COR-L47 (cell line): ENCODE results near the gene AADACL4.
"Not testable (repeated sequence)": the region's sequence is repeated elsewhere in the genome, so short reads cannot be mapped to it uniquely, and the experiment has no call there.

Source experiments
- DNase-seq: peaks from one replicate; lab custom pipeline; 2025; lab: John Stamatoyannopoulos, UW

AADACL4 gene

DNA sequence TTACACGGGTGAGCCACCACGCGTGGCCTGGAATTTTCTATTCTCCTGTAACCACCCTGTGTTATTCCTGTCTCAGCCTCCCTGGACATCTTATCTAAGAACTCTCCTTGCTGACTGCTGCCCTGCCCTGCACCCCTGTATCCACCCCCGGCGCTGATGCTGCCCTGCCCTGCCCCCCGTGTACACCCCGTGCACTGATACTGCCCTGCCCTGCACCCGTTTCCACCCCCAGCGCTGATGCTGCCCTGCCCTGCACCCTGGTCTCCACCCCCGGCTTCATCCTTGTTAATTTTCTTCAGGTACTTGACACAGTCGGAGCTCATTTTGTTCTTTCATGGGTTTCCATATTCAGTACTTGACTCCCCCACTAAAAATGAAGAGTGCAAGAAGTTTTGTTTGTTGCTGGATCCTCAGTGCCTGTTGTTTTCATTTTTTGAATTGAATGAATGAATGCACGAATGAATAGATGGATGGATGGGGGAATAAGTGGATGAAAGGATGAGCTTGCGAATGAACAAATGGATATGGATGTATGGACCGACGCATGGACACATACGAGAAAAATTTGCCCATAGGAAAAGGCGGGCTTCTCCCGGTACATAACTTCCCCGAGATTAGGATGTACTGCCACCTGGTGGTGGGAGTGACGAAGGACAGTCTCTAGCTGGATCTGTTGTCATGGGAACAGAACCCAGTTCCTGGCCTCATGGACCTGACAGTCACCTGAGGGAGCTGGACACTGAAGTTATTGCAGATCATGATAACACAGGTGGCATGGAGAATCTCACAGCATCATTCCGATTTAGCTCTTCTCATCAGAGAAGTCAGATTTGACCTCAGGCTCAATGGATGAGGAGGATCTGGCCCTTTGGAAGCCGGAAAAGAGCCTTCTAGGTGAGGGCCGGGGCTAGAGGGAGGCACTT is 14.9 kb downstream of the AADACL4 start:
- DNase-seq: peak; percentile 73

DNA sequence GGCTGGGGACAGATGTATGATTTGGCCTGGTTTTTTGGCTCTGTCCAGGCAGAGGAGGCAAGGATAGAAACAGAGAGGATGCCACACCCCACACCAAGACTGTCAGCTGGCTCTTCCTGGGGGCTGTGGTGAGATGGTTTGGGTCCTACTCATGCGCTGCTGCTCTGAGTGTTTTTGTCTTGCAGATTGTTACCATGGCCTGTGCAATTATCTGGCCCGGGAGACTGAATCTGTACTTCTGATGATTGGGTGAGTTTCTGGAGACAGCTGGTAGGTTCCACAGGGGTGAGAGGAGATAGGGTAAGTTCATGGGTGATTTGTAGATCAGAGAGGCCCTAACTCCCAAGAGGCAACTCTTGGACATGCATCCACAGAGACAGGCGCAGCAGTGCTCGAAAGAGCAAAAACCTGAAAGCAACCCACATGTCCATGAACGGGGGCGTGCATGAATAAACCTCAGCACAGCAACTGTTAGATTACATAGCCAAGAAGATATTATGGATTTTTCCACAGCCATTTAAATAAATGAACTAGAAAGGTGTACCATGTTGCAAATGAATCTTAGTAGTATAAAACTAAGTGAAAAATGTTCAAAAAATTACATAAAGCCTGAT is 17.8 kb downstream of the AADACL4 start:
- no peak for DNase-seq

DNA sequence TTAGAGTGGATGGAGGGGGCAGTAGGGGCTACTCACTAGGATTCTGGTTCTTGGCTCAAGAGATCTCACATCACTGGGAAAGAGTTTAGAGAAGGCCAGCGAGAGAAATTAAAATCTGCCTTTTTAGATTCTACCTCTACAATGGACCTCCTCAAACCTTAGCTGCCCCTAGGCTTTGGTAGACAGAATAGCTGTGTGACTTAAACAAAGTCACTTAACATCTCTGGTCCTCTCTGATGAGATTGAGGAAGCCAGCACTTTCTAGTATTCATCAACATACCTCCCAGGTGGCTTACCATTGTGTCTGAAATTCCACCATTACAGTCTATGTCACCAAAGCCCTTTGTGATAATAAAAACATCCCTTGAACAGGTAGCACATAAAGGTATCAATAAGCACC is 18.7 kb downstream of the AADACL4 start:
- DNase-seq: no peak

DNA sequence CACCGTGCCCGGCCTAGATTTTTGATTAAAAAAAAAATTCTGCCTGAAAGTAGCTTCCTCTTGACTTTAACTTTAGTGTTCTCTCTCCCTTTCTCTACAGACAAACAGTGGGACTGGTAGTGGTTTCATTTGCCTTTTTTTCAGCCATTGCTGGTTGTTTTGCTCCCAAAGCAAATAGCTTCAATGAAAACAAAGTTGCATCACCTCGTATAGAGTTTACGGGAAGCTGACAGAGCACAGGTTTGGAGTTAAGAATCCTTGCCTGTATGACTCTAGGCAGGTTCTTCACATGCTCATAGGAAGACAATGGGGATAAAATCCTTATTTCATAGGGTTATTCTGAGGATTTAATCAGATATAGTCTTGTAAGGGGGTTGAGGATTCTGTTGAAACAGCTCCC is 21.6 kb downstream of the AADACL4 start:
- DNase-seq: no peak

DNA sequence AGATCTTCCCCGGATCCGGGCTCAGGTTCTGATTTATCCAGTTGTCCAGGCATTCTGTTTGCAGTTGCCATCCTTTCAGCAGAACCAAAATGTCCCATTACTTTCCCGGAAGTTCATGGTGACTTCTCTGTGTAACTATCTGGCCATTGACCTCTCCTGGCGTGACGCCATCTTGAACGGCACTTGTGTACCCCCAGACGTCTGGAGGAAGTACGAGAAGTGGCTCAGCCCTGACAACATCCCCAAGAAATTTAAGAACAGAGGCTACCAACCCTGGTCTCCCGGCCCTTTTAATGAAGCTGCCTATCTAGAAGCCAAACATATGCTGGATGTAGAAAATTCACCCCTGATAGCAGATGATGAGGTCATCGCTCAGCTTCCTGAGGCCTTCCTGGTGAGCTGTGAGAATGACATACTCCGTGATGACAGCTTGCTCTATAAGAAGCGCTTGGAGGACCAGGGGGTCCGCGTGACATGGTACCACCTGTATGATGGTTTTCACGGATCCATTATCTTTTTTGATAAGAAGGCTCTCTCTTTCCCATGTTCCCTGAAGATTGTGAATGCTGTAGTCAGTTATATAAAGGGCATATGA is 22.4 kb downstream of the AADACL4 start:
- DNase-seq: no peak

DNA sequence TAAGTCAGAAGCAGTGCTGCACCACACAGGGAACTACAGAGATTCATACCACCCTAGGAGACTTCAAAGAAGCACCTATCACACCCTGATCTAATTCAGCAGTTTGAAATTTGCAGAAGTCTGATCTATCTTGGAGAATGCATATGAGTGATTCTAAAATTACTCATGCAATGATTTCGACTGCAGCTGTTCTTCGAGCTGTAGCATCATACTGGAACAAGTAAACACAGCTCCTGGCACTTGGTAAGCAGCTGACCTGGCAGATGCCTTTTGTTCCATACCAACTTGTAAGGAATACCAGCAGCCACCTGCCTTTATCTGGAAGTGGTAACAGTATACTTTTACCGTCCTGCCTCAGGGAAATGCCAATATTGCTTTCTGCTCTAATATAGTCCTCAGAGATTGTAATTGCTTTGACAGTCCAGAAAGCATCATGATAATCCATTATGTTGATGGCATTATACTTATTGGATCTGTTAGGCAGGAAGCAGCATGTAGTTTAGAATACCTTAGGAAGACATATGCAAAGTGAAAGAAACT is 25.7 kb downstream of the AADACL4 start:
- DNase-seq: no peak

DNA sequence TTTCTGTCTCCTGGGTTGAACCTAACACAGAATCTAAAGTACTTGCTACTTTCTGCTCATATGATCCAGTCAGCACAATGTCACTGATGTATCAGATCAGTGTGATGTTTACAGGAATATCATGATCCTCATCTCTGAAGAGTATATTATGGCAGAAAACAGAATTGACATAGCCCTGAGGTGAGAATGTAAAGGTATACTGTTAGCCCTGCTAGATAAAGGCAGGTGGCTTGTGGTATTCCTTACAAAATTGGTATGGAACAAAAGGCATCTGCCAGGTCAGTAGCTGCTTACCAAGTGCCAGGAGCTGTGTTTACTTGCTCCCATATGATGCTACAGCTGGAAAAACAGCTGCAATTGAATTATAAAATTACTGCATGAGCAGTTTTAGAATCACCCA is 30.5 kb downstream of the AADACL4 start:
- no peak for DNase-seq

DNA sequence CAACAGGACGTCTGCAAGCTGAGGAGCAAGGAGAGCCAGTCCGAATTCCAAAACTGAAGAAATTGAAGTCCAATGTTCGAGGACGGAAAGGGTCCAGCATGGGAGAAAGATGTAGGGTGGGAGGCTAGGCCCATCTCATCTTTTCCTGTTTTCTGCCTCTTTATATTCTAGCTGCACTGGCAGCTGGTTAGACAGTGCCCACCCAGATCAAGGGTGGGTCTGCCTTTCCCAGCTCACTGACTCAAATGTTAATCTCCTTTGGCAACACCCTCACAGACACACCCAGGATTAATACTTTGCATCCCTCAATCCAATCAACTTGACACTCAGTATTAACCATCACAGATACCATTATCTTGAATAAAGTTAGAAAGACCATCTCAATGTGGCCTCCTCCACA is 32.2 kb downstream of the AADACL4 start:
- DNase-seq: not testable (repeated sequence)

DNA sequence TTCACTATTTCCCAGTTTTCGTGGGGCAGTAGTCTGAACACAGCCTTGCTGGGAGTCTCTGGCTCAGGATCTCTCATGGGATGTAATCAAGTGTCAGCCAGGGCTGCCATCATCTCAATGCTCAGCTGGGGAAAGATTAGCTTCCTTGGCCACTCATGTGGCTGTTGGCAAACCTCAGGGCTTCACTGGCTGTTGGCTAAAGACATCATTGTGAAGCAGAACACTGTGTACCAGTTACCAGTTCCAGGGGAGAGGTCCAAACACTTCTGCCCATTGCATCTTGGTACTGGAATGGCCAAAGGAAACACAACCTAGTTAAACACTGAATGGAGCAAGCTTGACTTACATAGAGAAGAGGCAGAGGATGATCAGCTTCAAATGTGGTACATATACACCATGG is 33.7 kb downstream of the AADACL4 start:
- no peak for DNase-seq

DNA sequence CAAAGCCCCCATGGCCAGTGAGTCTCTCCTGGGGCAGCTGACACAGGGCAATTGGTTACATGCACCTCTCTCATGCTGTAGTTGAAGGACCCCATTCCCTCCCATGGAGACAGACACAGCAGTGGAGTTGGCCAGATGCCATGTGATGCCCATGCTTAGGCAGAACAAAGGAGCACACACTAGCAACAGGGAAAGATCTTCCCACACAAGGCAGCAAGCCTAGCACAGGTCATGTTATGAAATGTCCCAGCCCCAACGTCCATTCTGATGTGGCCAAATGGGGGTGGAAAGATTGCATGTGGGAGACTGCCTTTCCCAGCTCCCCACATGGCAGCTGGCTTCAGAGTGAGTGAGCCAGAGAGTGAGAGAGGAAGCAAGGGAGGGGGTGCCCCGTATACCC is 34.5 kb downstream of the AADACL4 start:
- DNase-seq: no peak

DNA sequence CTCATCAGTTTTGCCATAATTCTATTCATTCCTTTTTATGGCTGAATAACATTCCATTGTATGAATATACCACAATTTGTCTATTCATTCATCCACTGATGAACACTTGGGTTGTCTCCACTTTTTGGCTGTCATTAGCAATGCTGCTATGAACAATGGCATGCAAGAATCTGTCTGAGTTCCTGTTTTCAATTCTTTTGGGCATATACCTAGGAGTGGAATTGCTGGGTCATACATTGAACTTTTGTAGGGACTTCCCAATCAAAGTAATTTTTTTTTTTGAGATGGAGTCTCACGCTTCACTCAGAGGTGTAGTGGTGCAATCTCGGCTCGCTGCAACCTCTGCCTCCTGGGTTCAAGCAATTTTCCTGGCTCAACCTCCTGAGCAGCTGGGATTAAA is 34.9 kb downstream of the AADACL4 start:
- DNase-seq: no peak

DNA sequence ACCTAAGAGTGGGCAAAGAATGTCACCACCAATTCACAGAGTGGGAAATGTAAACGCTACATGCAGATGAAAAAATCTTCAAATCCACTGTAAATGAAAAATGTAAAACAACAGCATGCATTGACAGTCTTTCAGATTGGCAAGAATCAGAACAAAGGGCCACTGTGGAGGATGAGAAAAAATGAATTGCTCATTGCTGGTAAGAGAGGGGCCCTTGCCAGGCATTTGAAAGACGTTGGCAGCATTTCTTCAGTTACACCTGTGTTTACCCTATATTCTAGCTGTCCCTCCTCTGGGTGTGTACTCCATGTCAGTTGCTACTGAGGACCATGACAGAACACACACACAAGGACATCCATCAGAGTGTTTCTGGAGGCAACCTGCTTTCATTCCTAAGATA is 46.3 kb downstream of the AADACL4 start:
- no peak for DNase-seq

DNA sequence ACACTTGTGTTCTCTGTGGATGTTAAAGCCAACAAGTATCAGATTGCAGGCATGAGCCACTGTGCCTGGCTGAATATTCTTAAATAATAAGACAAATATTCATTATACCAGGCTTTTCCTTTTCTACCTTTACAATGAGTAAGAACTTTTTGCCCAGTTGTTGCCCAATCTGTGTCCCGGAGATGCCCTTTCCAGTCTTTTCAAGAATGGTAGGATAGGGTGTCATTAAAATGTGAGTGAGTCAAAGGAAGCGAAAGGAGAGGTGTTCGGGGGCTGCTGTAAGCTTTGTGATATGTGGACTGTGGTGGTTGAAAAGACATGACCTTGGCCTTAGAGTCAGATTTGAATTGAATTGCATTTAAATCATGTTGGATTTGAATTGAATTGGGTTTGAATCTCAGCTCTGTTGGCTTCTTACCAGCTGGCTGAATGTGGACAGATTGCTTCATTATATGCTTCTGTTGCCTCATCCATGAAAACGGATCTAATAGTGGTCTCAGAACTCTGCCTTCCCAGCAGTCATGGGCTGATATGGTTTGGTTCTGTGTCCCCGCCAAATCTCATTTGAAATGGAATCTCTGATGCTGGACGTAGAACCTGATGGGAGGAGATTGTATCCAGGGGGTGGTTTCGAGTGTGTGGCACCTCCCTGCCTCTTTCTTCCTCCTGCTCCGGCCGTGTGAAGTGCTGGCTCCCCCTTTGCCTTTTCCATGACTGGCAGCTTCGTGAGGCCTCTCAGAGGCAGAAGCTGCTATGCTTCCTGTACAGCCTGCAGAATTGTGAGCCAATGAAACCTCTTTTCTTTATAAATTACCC is 49.3 kb downstream of the AADACL4 start:
- no peak for DNase-seq

DNA sequence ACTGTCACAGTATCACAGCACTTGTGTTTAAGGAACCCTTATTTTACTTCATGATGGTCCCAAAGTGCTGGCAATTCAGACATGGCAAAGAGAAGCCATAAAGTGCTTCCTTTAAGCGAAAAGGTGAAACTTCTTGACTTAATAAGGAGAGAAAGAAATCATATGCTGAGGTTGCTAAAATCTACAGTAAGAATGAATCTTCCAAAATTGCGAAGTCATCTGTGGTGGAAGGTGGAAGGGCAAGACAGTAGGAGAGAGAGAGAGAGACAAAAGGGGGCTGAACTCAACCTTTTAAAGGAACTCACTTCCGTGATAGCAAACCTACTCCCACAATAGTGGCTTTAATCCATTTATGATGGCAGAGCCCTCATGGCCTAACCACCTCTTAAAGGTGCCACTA is 52.8 kb downstream of the AADACL4 start:
- DNase-seq: no peak

DNA sequence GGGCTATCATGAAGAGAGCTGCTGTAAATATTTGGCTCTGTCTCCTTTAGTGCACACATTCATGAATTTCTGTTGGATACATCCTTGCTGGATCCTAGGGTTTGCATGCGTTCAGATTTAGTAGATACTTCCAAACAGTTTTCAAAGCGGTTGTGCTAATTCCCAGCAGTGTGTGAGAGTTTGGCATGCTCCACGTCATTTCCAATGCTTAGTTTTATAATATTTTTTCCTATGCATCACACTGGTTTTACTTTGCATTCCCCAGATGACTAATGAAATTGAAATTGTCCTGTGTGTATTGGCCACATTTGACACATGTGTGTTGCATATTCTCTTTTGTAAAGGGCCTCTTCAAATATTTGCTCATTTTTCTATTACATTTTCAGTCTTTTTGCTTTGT is 53.5 kb downstream of the AADACL4 start:
- no peak for DNase-seq

DNA sequence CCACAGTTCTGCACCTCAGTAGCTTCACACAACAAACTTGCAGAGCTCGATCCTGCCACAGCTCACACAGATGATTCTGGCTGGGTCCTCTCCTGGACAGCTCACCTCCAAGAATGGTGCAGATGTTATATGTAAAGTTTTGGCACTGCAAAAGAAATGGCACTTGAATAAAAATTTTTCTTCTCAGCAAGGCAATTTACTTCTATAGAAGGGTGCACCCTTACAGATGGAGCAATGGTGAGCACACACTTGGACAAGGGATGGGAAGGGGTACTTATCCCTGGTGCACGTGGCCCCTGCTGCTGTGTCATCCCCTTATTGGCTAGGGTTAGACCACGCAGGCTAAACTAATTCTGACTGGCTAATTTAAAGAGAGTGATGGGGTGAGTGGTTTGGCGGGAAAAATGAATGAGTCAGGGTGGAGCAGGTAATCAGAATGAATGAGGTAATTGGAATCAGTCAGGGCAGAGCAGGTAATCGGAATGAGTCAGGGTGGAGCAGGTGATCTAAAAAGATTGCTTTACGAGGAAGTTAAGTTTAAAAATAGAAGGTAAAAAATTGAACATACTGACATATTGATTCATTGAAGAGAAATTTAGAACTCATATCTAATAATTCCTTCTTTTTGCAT is 60.1 kb downstream of the AADACL4 start:
- no peak for DNase-seq

DNA sequence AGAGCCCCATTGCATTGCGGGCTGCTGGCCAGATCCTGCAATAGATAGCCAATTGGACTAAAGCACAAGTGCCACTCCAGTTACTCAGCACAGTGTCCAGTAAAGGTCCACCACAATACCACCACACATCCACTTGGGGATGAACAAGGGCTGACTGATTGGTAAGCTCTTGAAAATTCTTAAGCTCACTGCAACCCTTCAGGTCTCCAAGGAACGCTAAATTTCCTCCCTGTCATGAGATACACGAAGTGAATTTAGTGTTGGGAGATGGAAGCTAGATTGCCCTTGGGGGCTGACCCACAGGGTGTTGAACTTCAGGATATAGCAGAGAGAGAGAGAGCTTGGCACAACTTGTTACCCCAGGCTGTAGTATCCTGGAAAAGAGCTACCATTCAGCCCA is 62.2 kb downstream of the AADACL4 start:
- DNase-seq: no peak

DNA sequence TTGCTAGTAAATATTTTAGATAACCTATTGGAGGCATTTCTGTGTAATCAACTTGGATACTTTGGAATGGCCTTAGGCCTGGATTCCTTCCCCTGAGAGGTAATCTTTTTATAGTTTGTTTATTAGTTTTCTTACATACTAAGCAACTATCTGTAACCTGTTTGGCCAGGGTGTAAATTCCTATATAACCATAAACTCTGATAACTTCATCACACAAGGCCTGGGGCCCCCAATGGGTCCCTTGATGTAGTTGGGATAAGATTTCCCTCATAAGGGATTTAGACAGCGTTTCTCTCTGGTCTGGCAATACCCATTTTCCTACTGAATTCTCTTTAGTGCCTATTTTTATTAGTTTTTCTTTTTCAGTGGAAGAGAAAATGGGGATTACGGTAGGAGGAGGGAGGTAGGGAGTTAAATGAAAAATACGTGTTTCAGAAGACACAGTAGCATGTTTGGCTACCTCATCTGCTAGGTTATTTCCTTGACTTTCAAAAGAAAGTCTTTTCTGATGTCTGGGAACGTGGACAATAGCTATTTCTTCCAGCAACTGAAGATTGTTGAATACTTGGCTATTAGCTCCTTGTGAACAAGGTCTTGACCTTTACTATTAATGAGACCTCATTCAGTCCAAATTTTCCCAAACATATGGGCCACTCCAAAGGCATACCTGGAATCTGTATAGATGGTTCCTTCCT is 64.7 kb downstream of the AADACL4 start:
- no peak for DNase-seq

DNA sequence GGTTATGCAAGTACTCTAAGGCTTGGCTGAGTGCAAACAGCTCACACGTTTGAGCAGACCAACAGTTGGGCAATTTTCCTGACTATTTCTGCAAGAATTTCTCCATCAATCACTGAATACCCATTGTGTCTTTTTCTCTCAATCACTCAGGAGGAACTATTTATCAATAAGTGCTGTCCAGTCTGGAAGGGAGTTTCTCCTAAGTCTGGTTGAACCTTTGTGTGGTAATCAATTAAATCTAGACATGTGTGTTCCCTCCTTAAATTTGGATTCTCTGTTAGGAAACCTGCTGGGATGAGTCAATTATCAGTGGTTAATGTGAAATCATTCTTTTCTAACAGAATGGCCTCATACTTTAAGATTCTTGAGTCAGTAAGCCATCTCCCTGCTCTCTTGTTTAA is 65.2 kb downstream of the AADACL4 start:
- no peak for DNase-seq

DNA sequence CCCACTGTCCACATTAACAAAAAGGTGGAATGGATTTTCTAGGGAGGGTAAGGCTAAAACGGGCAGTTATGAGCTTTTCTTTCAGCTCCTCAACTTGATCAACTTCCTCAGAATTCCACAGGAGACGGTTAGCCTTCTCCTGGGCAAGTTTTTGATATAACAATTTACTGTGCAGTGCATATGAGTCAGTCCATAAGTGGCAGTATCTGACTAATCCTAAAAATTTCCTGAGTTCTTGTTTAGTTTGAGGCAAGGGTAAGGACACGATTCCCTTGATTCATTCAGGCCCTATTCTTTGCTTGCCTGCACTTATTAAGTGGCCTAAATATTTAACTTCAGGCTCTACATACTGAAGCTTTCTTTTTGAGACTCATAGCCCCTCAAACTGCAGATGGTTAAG is 65.8 kb downstream of the AADACL4 start:
- no peak for DNase-seq

DNA sequence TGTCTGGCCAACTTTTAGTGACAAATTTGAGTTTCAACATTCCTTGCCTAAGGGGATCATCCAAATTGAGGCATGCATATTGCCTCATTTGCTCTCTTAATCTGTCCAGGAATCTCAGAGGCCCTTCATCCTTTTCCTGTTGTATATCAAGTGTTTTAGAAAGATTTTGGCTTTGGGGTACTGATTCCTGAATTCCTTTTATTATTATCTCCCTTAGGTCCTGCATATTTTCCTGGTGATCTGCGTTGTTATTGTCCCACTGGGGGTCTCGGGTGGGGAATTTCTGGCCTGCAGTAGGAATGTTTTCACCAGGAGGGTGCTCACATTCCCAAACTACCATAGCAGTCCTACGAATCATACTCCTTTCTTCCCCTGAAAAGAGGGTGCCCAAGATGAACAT is 67.7 kb downstream of the AADACL4 start:
- DNase-seq: no peak
